DMS79 treated with DMSO at 0.1 percent for 48 hours (cell line): ENCODE data around the gene TNRC6B.
A peak's percentile ranks its signal among the peaks of the same experiment; 100 is the strongest.
"Not testable (repeated sequence)": the region's sequence is repeated elsewhere in the genome, so short reads cannot be mapped to it uniquely, and the experiment has no call there.

Source experiments
- DNase-seq: peaks from one replicate; lab custom pipeline; 2025; lab: John Stamatoyannopoulos, UW

Gene TNRC6B

DNA sequence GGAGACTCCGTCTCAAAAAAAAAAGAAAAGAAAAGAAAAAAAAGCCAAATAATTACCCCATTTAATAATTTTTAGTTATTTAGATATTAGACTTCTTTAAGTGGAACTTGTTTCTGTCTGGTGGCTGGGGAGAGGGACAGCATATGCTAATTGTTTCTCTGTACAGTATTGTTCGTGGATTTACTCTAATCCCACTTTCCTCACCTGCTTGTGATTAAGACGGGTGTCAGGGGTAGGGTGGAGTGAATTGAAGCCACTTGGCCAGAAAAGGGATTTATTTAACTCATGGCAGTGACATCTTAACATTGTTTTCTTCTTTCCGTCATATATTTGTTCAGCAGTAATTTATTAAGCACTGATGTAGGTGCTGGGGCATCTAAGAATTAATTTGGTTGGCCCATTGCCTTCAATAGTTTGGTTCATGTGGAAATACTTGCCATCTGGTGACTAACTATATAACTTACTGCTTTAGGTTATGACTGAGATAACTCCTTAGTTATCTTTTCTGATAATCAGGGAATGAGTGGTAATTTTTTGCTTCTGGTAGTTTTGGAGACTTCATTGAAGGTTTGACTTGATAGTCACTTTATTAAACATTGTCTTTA is 4.6 kb downstream of the TNRC6B start:
- no peak for DNase-seq

DNA sequence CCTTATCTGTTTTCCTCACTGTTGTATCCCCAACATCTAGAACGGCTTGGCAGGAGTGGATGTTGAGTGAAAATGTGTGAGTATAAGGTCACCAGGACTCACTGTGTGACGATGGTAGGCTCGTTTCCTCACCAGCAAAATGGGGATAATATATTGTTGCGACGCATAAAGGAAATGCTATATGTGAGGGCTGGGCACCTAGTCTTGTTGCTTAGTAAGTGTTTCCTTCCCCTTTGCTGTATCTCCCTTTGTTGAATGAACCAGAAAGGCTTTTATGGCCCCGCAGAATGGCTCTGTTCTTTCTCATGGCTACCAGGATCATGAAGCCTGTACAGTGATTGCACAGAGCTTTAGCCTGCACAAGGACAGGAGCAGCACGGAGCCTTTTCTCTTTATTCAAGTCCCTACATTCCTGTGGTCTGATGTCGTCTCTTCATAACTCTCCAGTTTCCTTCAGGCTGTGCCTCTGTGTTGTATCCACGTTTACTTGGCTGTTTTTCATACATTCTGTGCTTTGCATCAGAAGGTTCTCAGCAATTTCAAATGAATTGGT is 5.4 kb downstream of the TNRC6B start:
- DNase-seq = no peak

DNA sequence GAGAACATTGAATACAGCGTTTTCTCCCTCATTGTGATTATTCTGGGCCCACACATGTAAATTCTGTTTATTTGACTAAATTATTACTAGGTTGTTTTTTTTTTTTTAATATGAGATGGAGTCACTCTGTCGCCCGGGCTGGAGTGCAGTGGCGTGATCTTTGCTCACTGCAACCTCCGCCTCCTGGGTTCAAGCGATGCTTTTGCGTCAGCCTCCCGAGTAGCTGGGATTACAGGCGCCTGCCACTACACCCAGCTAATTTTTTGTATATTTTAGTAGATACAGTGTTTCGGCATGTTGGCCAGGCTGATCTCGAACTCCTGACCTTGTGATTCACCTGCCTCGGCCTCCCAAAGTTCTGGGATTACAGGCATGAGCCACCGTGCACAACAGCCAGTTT is 5.9 kb downstream of the TNRC6B start:
- DNase-seq = not testable (repeated sequence)

DNA sequence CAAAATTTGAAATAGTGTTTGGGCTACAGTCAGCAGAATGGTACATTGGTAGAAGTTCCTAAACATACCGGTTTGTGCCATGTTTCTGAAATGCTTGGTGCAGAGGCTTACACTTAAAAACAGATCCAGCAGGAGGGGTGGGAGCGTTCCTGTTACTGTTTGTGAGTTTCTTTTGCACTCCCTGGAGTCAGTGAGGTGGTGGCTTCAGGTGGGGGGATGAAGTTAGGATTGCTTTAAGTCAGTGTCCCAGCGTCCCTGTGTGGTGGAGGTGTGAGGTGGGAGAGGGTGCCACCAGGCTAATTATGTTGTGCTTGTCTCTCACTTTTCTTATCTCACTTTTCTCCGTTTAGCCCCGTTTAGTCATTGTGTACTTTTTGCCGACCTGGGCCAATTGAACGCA is 9.7 kb downstream of the TNRC6B start:
- no peak for DNase-seq

DNA sequence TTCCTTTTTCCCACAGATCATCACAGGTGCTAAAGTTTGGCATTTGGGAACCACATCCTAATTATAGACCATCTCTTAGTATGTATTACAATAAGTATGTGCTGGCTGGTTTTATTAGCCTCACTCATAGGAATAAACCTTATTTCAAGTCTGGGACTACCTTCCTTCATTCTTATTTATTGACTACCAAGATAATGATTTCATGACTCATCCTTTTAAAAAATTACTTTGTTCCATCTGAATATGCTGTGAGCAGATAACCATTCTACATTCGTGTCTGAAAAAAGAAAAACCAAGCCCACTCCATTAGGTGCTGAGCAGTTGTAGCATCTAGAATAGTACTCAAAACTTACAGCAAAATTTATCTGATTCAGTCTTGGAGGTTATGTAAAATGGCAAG is 12.3 kb downstream of the TNRC6B start:
- DNase-seq = no peak

DNA sequence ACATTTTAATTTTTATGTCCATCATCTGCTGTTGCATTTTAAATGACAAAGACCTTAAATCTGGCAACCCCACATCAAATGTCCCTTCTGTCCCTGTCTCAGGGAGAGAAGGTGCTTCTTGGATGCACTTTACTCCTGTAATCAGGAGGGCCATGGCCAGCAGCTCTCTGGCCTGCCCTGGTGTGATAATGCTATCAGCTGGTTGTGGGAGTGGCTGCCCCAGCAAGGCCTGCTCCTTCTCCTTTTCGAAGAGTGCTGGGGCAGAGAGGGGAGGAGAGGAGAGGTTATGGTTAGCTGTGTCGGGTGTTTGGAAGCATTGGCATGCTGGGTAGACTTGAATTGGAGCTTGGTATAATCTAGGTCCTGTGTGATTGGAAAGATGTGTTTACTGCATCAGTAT is 12.8 kb downstream of the TNRC6B start:
- no peak for DNase-seq

DNA sequence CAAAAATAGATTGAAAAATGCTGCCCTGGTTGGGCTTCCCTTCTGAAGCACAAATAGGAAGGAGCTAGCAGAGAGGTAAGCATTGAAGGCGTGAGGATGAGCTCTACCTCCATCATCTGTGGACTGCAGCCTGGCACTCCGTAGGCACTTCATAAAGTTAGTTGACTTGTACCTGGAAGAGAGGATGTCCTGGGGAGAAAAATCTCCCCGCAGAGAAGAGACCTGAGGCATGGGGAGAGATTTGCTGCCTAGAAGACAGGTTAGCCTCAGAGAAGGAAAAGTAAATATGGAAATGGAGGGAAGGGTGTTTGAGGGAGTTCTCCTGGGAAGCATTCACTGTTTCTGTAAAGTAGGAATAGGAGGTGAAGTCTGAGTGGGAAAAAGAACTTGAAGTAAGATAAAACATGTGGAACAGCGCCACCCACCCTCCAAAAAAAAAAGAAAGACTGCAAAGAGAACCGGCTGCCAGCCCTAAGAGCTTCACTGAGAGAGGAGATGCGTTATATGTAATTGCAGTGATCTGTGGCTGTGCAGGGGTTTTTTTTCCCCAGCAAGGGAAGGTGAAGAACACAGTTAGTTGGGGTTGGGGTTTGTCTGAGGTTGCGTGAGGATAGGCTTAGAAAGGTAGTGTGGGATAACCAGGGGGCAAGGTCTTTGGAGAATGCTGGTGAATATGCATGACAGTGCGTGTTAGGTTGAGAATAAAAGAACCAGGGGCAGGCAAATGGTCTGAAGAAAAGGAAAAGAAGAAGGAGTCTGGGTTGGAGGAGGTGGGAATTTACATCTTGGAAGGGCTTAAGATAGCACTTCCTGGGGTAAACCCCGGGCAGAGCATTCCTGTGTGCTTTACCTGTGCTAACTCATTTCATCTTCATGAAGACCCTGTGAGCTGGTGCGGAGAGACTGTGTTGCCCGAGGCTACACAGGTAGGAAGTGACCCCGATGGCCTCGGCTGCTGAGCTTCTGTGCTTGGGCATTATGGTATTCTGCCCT is 16.0 kb downstream of the TNRC6B start:
- no peak for DNase-seq

DNA sequence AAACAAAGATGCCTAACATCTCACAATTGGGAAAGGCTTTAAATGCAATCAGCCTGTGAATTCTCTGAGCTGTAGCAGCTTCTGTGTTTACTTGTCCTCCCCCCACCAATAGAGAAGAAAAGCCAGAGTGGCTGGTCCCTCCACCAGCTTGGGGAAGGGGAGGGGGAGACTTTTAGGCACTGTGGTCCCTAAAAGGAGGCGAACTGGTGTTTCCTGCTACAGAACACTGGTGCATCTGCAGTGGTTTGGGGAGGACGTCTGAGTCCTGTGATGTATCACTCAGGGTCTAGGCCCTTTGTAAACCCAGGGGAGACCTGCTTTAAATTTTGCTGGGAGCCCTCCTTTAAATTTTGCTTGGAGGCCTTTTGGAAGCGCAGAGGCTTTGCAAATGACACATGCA is 16.9 kb downstream of the TNRC6B start:
- DNase-seq = no peak

DNA sequence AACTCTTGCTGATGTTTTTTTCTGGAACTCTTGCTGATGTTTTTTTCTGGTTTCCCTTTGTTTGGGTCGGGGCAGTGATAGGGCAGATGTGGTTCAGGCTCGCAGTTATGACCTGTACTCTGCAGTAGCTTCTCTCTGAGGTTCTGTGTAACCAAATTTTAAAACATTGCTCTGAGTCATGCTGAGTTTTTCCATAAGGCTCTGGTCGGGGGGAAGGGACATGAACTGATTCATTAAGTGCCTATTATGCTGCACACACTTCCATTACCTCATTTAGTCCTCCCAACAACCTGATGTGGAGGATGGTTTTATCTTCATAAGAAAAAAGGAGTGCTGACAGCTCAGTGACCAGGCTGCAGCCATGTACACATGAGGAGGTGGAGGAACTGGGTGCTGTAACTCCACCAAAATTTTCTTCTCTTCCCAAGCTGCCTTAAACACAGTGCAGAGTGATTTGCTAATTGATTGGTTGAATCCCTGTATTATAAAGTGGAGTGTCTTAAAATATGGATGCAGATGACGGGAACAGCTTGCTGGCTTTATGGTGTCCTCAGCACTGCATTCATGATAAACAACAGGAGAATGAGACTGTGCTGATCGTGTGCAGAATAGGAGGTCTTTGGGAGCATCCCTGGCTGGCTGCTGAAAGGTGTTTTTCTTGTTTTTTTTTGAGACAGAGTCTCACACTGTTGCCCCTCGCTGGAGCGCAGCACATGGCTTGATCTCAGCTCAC is 19.1 kb downstream of the TNRC6B start:
- DNase-seq = no peak

DNA sequence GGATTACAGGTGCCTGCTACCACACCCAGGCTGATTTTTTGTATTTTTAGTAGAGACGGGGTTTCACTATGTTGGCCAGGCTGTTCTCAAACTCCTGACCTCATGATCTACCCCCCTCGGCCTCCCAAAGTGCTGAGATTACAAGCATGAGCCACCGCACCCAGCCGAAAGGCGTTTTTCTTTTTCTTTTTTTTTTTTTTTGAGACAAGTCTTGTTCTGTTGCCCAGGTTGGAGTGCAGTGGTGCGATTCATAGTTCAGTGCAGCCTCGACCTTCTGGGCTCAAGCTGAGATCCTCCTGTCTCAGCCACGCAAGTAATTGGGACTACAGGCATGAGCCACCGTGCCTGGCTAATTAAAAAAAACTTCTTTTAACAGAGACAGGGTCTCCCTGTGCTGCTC is 19.7 kb downstream of the TNRC6B start:
- DNase-seq = not testable (repeated sequence)

DNA sequence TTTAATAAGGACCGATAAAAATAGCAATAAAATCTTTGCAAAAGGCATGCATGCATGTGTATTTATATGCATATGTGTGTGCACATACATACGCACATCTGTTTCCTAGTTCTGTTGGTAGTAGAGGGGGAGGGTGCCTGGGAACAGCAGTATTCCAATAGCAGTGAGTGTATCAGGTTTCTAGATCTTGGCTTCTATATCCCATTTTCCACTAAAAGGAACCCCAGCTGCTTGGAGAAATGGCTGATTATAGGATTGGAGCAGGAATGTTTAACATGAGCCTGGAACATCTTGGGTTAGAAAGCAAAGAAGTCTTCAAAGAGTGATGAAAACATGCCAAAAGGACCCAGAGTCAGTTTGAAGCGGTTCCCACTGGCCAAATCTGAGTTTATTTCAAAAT is 21.0 kb downstream of the TNRC6B start:
- no peak for DNase-seq

DNA sequence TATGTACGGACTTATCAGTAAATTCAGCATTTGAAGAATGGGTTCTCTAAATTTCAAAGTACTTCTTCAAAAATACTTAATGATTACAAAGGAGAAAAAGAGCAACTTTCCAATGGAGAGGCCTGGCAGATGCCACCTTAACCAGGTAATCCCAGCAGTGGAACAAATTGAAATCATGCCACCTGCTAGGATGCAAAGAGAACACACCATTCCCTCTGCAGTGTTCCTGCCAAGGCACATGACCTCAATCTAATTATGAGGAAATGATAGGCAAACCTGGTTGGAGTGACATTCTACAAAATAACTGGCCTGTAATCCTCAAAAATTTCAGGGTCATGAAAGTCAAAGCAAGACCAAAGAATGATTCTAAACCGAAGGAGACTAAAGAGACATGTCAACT is 21.5 kb downstream of the TNRC6B start:
- no peak for DNase-seq

DNA sequence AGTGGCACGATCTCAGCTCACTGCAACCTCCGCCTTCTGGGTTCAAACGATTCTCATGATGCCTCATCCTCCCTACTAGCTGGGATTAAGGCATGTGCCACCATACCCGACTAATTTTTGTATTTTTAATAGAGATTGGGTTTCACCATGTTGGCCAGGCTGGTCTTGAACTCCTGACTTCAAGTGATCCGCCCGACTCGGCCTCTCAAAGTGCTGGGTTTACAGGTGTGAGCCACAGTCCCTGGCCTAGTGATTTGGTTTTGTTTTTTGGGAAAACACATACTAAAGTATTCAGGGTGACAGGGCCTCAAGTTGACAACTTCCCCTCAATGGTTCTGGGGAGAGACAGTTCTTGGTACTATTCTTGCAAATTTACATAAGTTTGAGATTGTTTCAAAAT is 22.1 kb downstream of the TNRC6B start:
- DNase-seq = no peak

DNA sequence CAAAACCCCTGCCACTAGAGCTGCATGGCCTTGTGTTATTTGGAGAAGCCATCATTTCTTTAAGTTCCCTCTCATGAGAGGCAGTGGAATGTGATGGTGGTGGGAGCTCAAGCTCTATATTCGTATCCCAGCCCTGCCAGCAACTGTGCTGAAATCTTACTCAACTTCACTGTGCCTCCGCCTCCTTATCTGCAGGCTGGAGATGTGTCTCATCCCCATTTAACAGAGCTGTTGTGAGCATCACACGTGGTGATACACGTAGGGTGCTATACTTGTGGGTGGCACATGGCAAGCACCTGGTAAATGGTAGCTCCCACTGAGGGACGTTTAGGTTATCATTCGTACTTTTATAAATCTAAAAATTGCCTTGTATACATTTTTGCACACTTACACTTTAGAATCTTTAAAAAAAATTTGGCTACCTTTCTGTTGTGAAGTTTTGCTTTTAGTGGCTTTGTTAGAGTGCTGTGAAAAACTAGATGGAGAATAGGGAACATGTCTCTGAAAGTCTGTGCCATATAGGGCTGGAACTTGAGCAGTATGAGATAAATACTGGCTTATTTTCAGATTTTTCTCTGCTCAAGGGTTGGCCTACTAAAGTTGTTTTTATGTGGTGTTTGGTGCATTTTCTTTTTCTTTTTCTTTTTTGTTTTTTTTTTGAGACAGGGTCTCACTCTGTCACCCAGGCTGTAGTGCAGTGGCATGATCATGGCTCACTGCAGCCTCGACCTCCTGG is 23.2 kb downstream of the TNRC6B start:
- DNase-seq = no peak

DNA sequence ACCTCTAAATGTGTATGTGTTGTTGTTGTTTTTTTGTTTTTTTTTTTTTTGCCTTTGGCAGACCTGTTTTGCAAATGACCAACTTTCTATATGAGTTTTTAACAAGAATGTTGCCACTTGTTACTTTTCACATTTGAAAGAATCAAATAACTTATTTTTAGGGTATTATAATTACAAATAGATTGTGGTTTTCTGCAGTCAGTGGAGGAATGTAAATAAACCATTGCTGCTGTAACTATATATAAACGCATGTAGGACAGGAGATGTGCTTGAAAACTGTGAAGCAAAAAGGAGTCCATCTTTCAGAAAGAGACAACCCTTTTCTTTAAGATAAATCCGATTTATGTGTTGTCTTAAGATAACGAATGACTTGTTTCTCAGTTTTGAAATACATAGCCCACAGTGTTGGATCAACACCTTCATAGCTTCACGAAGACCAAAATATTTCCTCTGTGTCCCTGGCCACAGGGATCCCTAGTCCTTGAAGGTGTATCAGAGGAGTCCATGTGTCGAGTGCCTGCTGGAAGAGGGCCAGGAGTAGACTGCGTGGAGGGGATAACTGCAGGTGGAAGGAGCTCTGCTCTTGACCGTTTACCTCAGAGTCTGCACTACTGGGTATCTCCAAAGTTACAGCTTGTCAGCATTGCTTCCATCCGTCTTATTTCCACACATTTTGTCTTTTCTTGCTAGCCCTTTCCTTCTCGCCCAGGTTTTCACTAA is 24.7 kb downstream of the TNRC6B start:
- peak; percentile 32 for DNase-seq

DNA sequence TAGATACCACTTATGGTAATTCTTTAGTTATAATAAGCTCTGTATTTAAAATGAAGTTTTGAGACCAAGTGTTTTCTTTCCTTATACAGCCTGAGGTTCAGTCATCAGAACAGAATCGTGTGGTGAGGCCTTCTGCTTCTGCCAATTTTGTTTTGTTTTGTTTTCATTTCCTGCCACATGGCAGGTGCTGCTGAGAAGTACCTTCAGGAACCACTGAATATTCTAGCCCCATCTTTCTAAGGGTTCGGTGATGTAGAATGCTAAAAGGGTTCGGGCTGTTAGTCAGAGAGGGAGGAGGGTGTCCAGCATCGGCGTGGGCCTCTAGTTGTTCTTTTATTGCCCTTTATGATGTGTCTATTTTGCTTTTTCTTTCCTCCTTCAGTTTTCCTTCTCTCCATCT is 25.8 kb downstream of the TNRC6B start:
- DNase-seq = peak; percentile 2

DNA sequence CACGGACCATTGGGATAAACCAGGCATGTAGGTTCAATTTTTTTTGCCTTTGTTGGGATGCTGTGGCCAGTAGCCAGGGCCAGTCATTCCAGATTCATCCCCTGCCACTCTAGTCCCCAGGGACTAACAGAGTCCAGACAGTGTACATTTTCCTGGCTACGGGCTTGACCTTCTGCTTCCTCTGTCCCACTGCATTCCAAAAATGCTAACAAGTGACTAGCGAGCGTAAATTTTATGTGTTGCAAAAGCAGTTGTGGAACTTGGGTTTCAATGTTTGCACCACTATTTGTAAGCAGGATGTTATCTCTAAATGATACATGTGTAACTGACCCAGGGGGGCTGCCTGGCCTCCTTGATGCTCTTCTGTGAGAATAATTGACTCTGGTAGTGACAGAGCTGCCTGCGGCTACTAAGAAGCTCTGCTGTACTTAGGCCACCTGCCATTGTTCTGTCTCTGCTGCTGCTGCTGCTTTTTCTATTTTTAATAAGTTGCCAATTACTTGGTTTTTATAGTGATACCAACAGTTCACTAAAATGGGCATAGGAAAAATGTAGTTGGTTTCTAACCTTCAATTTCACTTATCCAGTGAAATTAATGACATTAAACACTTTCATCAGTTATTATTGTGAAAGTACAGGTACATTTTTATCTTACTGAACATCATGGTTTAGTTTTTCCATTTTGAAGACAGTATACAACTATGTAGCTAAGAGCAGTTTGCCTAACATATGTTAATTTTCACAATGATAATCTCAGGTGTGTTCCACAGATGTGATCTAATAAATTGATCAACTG is 26.8 kb downstream of the TNRC6B start:
- no peak for DNase-seq

DNA sequence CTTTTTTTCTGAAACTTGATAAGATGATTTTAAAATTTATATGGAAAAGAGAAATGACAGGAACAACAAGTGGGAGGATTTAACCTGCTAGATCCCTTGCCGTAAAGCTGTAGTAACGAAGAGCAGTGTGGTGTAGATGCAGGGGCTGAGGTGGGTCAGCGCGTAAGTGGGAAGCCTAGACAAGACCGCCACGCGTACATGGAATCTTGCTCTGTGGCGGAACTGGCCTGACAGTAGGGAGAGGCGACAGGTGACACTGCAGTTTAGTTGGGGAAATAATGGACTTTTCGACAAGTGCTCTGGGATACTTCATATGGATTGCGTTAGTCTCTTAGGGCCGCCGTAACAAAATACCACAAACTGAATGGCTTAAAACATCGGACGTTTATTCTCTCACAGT is 28.8 kb downstream of the TNRC6B start:
- DNase-seq = no peak

DNA sequence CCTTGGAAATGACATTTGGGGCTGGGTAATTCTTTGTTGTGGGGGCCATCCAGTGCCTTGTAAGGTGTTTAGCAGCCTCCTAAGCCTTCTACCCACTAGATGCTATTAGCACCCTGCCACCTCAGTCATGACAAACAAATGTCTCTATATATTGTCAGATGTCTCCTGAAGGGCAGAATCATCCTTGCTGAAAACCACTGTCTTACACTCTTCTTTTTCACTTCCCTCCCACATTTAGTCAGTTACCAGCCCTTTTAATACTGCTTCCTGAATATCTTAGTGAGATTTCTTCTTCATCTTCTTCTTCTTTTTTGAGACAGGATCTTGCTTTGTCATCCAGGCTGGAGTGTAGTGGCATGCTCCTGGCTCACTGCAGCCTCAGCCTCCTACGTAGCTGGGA is 33.1 kb downstream of the TNRC6B start:
- no peak for DNase-seq

DNA sequence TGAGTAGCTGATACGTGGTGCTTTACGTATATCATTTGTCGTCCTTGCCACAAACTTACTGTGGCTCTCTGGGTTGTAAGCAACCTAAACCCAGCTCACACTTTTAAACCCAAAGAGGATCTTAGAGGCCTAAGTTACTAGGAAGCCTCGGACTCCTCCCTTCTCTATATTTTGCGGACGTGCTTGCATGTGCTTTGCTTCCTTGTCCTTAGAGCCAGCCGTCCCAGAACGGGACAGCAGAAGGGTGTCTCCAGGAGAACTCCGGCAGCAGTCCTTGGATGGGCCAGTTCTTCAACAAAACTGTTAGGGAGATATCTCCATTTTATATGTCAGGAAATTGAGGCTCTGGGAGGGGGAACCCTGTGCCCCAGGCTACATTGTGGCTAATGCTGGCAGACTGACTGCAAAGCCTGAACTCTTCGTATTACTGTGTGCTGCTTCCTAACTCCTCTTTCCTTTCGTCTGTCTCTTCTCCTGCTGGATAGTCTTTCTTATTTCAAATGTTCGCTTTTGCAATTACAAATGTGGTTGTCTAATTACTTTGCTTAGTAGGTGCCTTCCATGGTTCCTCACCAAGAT is 33.8 kb downstream of the TNRC6B start:
- no peak for DNase-seq
